HG03442 (cell line): ENCODE data around the gene TOX4.
"Not testable (repeated sequence)": the region's sequence is repeated elsewhere in the genome, so short reads cannot be mapped to it uniquely, and the experiment has no call there.

Experiments
- ATAC-seq: cut with Tn5 transposase; IDR thresholded peaks from one replicate; pipeline ENCODE4 v1.9.1; 2021; ENCODE audit warnings: mild to moderate bottlenecking, moderate library complexity; ENCODE audit not compliant: unreplicated experiment

Gene TOX4

GRCh38 chr14:21533294-21533693 is 56.3 kb downstream of the TOX4 start:
- ATAC-seq: no peak

GRCh38 chr14:21534576-21534975 is 57.6 kb downstream of the TOX4 start:
- ATAC-seq: no peak

GRCh38 chr14:21535545-21536417 is 58.8 kb downstream of the TOX4 start:
- ATAC-seq: no peak

GRCh38 chr14:21536418-21537089 is 59.6 kb downstream of the TOX4 start:
- no peak for ATAC-seq

- no peak for ATAC-seq
Observed at GRCh38 chr14:21537090-21537424, 60.1 kb downstream of the TOX4 start.

GRCh38 chr14:21539189-21539940 is 62.4 kb downstream of the TOX4 start:
- no peak for ATAC-seq

- no peak for ATAC-seq
Observed at GRCh38 chr14:21541413-21542074, 64.5 kb downstream of the TOX4 start.

GRCh38 chr14:21543521-21543960 is 66.5 kb downstream of the TOX4 start:
- no peak for ATAC-seq

- ATAC-seq: no peak
Observed at GRCh38 chr14:21543963-21544362, 67.0 kb downstream of the TOX4 start.

- not testable (repeated sequence) for ATAC-seq
Observed at GRCh38 chr14:21544588-21544987, 67.6 kb downstream of the TOX4 start.
